Type B pancreatic cell (in vitro differentiated cells): ENCODE results near the gene CDK18. TPM values are rescaled to one million over a fixed set of nuclear protein-coding genes. Genes with fewer than 3 reads are reported as not detected.

ENCODE experiments used
- DNase-seq: peaks from one replicate; pipeline ENCODE4 v3.0.0; 2021; ENCODE audit warnings: mixed read lengths; ENCODE audit not compliant: unreplicated experiment; ENCODE audit errors: extremely low spot score
- H3K27ac Mint-ChIP-seq: 2 replicates; pipeline ENCODE4 v1.8.0; 2021; ENCODE audit warnings: mild to moderate bottlenecking, mixed read lengths
- H3K27me3 Mint-ChIP-seq: 2 replicates; pipeline ENCODE4 v1.8.0; 2021; ENCODE audit warnings: mixed read lengths
- H3K36me3 Mint-ChIP-seq: 2 replicates; pipeline ENCODE4 v1.8.0; 2021; ENCODE audit warnings: mixed read lengths
- H3K4me1 Mint-ChIP-seq: one replicate; pipeline ENCODE4 v1.8.0; 2021; ENCODE audit warnings: mixed read lengths; ENCODE audit not compliant: unreplicated experiment
- H3K4me3 Mint-ChIP-seq: 2 replicates; pipeline ENCODE4 v1.8.0; 2021; ENCODE audit warnings: mild to moderate bottlenecking, mixed read lengths
- H3K9me3 Mint-ChIP-seq: 2 replicates; pipeline ENCODE4 v1.8.0; 2021; ENCODE audit warnings: mixed read lengths
- long read RNA-seq: library from polyadenylated mRNA; unstranded; transcript quantifications from one replicate; pipeline ENCODE4 v2.0.0, GENCODE V29; 2020
- total RNA-seq: library from RNA; stranded (reverse); gene quantifications from 2 replicates; pipeline ENCODE4 v1.2.1, GENCODE V29; 2021; ENCODE audit warnings: low replicate concordance
- TF ChIP-seq, protein P1 (sequence below): fragments of 200-600 bp; sonication (generic); conservative IDR thresholded peaks from 2 replicates; pipeline ENCODE4 v1.5.0; 2021; ENCODE audit warnings: antibody characterized with exemption, mild to moderate bottlenecking

Gene CDK18
- total RNA-seq: 9.6 and 19.3 TPM in 2 replicates
- long read RNA-seq: 0 reads

DNA sequence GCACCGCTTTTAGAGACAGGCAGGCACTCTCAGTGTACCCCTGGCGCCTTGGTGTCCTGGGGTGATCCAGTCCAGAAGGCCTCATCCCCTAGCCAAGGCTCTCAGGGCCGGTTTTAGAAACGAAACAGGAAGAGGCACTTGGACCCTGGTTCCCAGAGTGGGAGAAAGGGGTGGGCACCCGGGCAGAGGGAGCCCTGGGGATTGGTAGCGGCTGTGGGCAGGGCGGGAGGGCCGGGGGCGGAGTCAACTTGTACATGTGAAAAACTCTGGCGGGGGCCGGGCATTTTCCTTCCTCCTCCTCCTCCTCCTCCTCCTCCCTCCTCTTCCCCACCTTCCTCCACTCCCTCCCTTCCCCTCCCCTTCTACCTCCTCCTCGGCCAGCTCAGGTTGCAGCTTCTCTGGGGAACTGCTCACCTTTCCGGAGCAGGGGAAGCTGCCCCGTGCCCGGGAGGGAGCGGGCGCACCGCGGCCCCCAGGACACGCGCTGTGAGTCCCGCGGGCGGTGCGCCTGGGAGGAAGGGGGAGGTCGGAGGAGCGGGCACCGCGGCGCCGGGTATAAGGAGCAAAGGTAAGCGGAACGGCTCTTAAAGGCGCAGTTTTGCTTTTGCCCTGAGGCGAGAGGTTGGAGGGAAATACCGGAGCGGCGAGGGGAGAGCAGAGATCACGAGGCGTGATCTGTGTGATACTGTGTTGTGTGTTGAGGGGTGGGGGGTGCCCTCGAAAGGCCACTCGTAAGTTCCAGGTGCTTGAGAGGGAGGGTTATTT lies at the start of gene CDK18:
TSS of gene CDK18 (plus strand) at position 359 of the 765 bp plus-strand sequence. CDS start 18,499 bp downstream, outside the sequence.
- peaks cover 36% of the 10 kb centered on the region for H3K4me1 Mint-ChIP-seq
- H3K9me3 Mint-ChIP-seq: no peaks in the 10 kb centered on the region
- TF ChIP-seq, protein P1, sequence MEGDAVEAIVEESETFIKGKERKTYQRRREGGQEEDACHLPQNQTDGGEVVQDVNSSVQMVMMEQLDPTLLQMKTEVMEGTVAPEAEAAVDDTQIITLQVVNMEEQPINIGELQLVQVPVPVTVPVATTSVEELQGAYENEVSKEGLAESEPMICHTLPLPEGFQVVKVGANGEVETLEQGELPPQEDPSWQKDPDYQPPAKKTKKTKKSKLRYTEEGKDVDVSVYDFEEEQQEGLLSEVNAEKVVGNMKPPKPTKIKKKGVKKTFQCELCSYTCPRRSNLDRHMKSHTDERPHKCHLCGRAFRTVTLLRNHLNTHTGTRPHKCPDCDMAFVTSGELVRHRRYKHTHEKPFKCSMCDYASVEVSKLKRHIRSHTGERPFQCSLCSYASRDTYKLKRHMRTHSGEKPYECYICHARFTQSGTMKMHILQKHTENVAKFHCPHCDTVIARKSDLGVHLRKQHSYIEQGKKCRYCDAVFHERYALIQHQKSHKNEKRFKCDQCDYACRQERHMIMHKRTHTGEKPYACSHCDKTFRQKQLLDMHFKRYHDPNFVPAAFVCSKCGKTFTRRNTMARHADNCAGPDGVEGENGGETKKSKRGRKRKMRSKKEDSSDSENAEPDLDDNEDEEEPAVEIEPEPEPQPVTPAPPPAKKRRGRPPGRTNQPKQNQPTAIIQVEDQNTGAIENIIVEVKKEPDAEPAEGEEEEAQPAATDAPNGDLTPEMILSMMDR: no peak
- H3K27me3 Mint-ChIP-seq: no peaks in the 10 kb centered on the region
- H3K27ac Mint-ChIP-seq: no peak within 1 kb of the TSS
- no peak for DNase-seq
- H3K4me3 Mint-ChIP-seq: peak within 1 kb of the TSS; percentile 90
- no peaks in the 10 kb centered on the region for H3K36me3 Mint-ChIP-seq

DNA sequence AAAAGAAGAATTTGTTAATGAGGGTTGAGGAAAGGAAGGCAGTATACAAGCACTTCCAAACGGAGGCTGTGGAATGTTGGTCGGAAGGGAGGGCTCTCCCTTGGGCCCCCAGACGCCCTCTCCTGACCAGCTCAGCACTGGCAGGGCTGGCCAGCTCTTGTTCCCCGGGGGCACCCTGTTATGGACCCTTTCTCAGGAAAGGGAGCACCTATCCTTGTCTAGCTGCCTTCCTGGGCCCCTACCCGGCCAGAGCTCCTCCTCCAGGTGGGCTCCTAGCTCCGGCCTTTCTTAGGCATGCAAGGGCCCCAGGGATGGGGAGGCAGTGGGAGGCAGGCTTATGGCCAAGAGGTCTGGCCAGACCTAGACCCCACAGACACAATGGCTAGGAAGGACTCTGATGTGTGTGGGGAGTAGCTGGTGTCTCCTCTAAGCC lies 49.5 kb upstream of the CDK18 start:
- H3K9me3 Mint-ChIP-seq: no peaks in the 10 kb centered on the region
- no peaks in the 10 kb centered on the region for H3K36me3 Mint-ChIP-seq
- no peak for DNase-seq
- TF ChIP-seq, protein P1: no peak
- peaks cover 19% of the 10 kb centered on the region for H3K4me1 Mint-ChIP-seq
- peaks cover 74% of the 10 kb centered on the region for H3K27me3 Mint-ChIP-seq
- H3K4me3 Mint-ChIP-seq: peak overlapping the region; percentile 72
- H3K27ac Mint-ChIP-seq: no peak overlapping the region

DNA sequence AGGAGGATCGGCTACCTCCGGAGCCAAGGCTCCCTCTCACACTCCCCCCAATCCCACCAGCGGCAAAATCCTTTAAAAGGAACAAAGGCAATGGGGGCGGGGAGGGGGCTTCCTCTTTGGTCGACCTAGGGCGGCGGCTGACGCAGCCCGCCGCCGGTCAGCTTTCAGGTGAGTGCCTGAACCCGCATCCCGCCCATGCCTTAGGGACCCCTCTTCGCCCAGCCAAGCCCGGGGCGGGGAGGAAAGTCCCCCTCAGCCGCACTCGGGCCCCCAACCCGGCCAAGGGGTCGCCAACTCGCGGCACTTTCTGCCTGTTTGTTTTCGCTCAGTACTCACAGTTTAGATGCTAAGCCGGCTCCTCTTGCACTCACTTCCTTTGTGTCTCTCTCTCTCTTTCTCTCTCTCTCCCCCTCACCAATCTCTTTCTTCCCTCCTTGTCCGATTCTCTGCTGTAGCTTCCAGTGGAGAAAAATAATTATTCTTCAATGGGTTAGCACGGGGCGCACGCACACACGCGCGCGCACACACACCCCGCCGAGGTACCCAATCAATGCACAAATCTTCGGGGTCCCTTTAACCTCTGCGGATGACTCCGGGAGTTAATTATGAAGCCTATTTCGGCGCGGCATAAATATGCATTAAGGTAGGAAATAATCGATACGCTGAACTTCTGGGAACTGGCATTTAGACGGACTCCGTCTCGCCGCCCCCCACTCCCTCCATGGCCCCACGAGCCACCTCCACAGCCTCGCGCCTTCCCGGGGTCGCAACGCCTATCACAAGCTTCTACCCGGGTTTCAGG lies 48.7 kb upstream of the CDK18 start, which contains the start of gene BLACAT1:
TSS of gene BLACAT1 (minus strand) at position 465 of the 802 bp plus-strand sequence.
- no peaks in the 10 kb centered on the region for H3K36me3 Mint-ChIP-seq
- TF ChIP-seq, protein P1: no peak
- H3K27me3 Mint-ChIP-seq: peaks cover 78% of the 10 kb centered on the region
- no peaks in the 10 kb centered on the region for H3K9me3 Mint-ChIP-seq
- peak within 1 kb of the TSS; percentile 66 for H3K27ac Mint-ChIP-seq
- H3K4me3 Mint-ChIP-seq: peak within 1 kb of the TSS; percentile 88
- peaks cover 15% of the 10 kb centered on the region for H3K4me1 Mint-ChIP-seq
- DNase-seq: no peak

DNA sequence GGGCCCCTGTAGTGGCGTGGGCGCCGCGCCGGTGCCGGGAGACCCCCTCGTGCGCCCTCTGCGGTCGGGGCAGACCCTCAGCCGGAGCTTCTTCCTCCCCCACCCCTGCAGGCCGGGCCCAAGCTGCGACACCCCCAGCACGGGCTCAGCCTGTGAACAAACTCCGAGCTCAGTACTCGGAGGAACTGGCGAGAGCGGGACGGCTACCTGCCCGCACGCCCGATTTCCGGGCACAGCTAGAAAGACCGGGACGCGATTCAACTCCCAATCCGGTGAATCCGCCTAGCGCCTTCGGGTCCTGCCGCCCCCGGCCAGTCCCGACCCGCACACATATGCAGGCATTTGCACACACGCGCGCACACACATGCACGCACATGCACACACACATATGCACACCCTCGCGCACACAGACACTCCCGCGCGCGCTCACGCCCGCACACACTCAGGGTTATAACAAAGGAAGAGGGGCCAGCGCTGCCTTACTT lies 48.0 kb upstream of the CDK18 start:
- Mint-ChIP-seq H3K4me1 (peaks cover 9% of the 10 kb centered on the region), H3K27ac (peak overlapping the region; percentile 66), H3K9me3 (no peaks in the 10 kb centered on the region), H3K27me3 (peaks cover 84% of the 10 kb centered on the region), H3K4me3 (peak overlapping the region; percentile 88), H3K36me3 (no peaks in the 10 kb centered on the region)
- TF ChIP-seq, protein P1: no peak
- DNase-seq: no peak

DNA sequence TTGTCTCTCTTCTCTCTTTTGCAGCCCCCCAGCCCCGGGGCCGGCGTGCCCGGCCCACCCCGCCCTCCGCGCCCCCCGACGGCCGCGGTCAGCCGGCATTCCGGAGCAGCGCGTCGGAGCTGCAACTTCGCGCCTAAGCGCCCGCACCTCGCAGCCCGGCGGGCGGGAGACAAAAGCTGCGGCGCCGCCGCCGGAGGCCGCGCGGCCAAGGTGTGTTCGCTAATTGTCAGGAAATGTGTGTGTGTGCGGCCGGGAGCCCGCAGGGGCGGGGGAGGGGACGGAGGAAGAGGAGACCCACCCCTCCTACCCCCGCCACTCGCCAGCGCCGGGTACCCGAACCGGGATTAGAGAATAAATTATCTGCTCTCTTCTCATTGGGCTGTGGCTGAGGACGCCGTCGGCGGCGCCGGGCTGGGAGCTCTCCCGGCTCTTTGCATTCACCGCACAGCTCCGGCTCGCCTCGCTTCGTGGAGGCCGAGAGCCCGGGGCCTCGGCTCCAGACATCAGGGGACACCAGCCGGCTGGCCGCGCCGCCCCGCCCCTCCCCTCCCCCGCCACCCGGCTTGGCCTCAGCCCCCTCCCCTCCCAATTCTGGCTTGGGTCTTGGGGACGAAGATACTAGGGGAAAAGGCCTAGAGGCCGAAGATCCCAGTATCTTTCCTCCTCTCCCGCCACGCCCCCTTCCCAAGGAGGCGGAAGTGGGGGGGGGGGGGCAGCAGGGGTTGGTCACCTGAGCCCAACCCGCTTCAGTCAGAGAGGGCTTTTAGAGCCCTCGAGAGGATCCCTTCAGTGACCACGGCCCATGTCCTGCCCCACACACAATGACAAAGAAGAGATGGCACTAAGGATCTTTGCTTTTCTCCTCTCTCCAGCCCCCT lies 47.4 kb upstream of the CDK18 start:
- Mint-ChIP-seq H3K4me1 (peaks cover 3% of the 10 kb centered on the region), H3K9me3 (no peaks in the 10 kb centered on the region), H3K36me3 (no peaks in the 10 kb centered on the region), H3K27ac (peak overlapping the region; percentile 63), H3K27me3 (peaks cover 82% of the 10 kb centered on the region), H3K4me3 (peak overlapping the region; percentile 88)
- TF ChIP-seq, protein P1: no peak
- DNase-seq: no peak
